ENCODE data around the gene LLGL1.

DNA sequence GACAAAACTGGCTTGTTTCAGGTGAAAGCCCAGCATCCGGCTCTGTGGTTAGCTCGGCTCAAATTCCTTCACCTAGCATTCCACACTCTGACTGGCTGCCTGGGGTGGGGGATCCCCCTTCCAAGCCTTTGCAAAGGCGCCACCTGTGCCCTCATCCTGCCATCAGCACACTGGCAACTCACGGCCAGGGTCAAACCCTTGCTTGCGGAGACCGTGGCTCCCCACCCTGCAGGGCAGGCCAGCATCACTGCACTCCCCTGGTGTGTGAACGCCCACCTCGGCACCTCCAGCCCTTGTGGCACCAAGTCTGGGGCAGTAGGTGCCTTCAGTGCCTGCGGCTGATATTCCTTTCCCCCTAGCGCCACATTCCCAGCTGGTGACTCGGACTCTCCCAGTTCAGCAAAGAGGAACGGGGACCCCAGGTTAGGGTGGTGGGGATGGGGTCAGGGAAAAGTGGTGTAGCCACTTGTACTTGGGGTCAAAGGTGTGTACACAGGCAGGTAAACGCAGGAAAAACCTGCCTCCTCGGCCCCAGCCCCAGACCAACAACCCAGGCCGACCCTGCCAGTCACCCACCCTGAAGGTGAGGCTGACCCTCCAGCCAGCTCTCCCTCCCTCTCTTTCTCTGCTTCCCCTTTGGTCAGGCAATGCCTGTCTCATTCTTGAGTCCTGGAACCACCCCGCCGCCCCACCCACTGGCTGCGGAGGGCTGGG is 32.0 kb downstream of the LLGL1 start:
- TF ChIP-seq, protein P1, sequence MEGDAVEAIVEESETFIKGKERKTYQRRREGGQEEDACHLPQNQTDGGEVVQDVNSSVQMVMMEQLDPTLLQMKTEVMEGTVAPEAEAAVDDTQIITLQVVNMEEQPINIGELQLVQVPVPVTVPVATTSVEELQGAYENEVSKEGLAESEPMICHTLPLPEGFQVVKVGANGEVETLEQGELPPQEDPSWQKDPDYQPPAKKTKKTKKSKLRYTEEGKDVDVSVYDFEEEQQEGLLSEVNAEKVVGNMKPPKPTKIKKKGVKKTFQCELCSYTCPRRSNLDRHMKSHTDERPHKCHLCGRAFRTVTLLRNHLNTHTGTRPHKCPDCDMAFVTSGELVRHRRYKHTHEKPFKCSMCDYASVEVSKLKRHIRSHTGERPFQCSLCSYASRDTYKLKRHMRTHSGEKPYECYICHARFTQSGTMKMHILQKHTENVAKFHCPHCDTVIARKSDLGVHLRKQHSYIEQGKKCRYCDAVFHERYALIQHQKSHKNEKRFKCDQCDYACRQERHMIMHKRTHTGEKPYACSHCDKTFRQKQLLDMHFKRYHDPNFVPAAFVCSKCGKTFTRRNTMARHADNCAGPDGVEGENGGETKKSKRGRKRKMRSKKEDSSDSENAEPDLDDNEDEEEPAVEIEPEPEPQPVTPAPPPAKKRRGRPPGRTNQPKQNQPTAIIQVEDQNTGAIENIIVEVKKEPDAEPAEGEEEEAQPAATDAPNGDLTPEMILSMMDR (IDR thresholded peaks at IDR 0.05), result no peak
- no peak for TF ChIP-seq POLR2A (IDR thresholded peaks at IDR 0.05)
- TF ChIP-seq POLR2AphosphoS5 (IDR thresholded peaks at IDR 0.05), result no peak
- TF ChIP-seq EP300 (IDR thresholded peaks at IDR 0.05; ENCODE audit: low read depth), result no peak

Measured in transverse colon (tissue), 4 donors.